K562 (cell line): ENCODE data around the gene DDIT3. TPM values are rescaled to one million over a fixed set of nuclear protein-coding genes. Genes with fewer than 3 reads are reported as not detected.
A peak's percentile ranks its signal among the peaks of the same experiment; 100 is the strongest.

ENCODE experiments used
- ARID3A ChIP-seq: IDR thresholded peaks from 2 replicates; pipeline ENCODE4 v1.6.1; 2012; ENCODE audit warnings: low read depth, low read length, improper control_type of control experiment, borderline replicate concordance
- CSDE1 ChIP-seq, 2 experiments: fragments of 450-650 bp; IDR thresholded peaks; 2 replicates each; pipeline ENCODE4 v1.6.1; 2016; ENCODE audit warnings: mild to moderate bottlenecking in 1 of 2
- ETV5 ChIP-seq: sonication (generic); formaldehyde crosslinking; IDR thresholded peaks from 2 replicates; pipeline ENCODE4 v1.4.0; 2020; ENCODE audit warnings: low read depth, mild to moderate bottlenecking, missing genetic modification reagents
- ETV6 ChIP-seq, 3 experiments: fragments of 150-350 bp in 1 of 3; sonication (generic) in 1 of 3; formaldehyde crosslinking in 1 of 3; IDR thresholded peaks; 2 replicates each; pipeline versions ENCODE4 v1.6.1 to v1.8.0; 2014 to 2022; ENCODE audit warnings: borderline replicate concordance in 2 of 3, low read depth in 2 of 3, antibody characterized with exemption in 1 of 3, low read length in 1 of 3, mild to moderate bottlenecking in 1 of 3, missing genetic modification reagents in 1 of 3
- FOSL1 ChIP-seq: fragments of 200-800 bp; sonication (Bioruptor generic); conservative IDR thresholded peaks from 2 replicates; pipeline ENCODE4 v1.6.1; 2016; ENCODE audit warnings: missing genetic modification characterization, missing compliant biosample characterization
- KHSRP ChIP-seq: fragments of 450-650 bp; IDR thresholded peaks from 2 replicates; pipeline ENCODE4 v1.6.1; 2017
- NFRKB ChIP-seq: fragments of 450-650 bp; IDR thresholded peaks from 2 replicates; pipeline ENCODE4 v1.6.1; 2016; ENCODE audit warnings: low read depth
- POLR2G ChIP-seq: fragments of 200-400 bp; formaldehyde crosslinking; IDR thresholded peaks from 2 replicates; pipeline ENCODE4 v1.6.1; 2017; ENCODE audit warnings: low read depth, mild to moderate bottlenecking, antibody characterized with exemption, low read length, moderate library complexity
- POLR3G ChIP-seq: IDR thresholded peaks from 2 replicates; pipeline ENCODE4 v1.6.1; 2011; ENCODE audit not compliant: insufficient read length, insufficient replicate concordance; ENCODE audit errors: extremely low read depth
- PTBP1 ChIP-seq: fragments of 200-400 bp; formaldehyde crosslinking; IDR thresholded peaks from 2 replicates; pipeline ENCODE4 v1.6.1; 2017; ENCODE audit warnings: low read depth, low read length
- SMARCA4 ChIP-seq: fragments of 450-650 bp; IDR thresholded peaks from 2 replicates; pipeline ENCODE4 v1.6.1; 2016
- SP2 ChIP-seq: IDR thresholded peaks from 2 replicates; pipeline ENCODE4 v1.6.1; 2011; ENCODE audit warnings: mild to moderate bottlenecking, low read depth, low read length, moderate library complexity; ENCODE audit not compliant: poor library complexity, severe bottlenecking; ENCODE audit errors: extremely low read depth
- ZFP1 ChIP-seq: fragments of 450-650 bp; formaldehyde crosslinking; IDR thresholded peaks from 2 replicates; pipeline ENCODE4 v1.4.0; 2020; ENCODE audit warnings: mild to moderate bottlenecking, mixed read lengths
- ZNF354B ChIP-seq: fragments of 250-450 bp; sonication (Bioruptor Pico); IDR thresholded peaks from 2 replicates; pipeline ENCODE4 v1.4.0; 2020
- ZNF384 ChIP-seq: IDR thresholded peaks from 2 replicates; pipeline ENCODE4 v1.6.1; 2012; ENCODE audit warnings: low read depth, low read length, improper control_type of control experiment
- polyA plus RNA-seq, 8 experiments: library from polyadenylated mRNA; depleted of rRNA in 4 of 8; stranded (reverse) in 5 of 8; unstranded in 3 of 8; fragments of >200 nt; fragmentation: Nextera tagmentation in 2 of 8; fragmentation: Illumina TruSeq in 1 of 8; extraction: Ambion mirVana in 2 of 8; extraction: Trizol in 1 of 8; gene quantifications; 2 replicates each; pipeline versions ENCODE4 v1.2.1 to v1.2.3, GENCODE V29; 2011 to 2014; ENCODE audit warnings: inconsistent platforms in 1 of 8, missing spikeins in 1 of 8
- total RNA-seq, 7 experiments: library from RNA; depleted of rRNA in 6 of 7; stranded (reverse); fragments of >200 nt in 6 of 7; fragmentation: Illumina TruSeq in 2 of 7; extraction: Trizol in 2 of 7; gene quantifications; 2 replicates each; pipeline versions ENCODE4 v1.2.1 to v1.2.3, GENCODE V29; 2011 to 2021; ENCODE audit warnings: low replicate concordance in 1 of 7
- TF ChIP-seq, protein P1 (sequence below): fragments of 200-800 bp; sonication (Bioruptor generic); IDR thresholded peaks from 2 replicates; pipeline ENCODE4 v1.6.1; 2017; ENCODE audit warnings: missing genetic modification characterization, missing compliant biosample characterization
- TF ChIP-seq, protein P2 (sequence below): sonication (generic); formaldehyde crosslinking; IDR thresholded peaks from 2 replicates; pipeline ENCODE4 v1.8.0; 2022; ENCODE audit warnings: missing genetic modification reagents, mild to moderate bottlenecking, borderline replicate concordance
- TF ChIP-seq, protein P3 (sequence below): fragments of 200-800 bp; sonication (Bioruptor generic); IDR thresholded peaks from 2 replicates; pipeline ENCODE4 v1.6.1; 2016; ENCODE audit warnings: missing genetic modification characterization, missing compliant biosample characterization

The DDIT3 gene
- total and polyA plus RNA-seq, 9 of the 15 experiments (the other 6 are each of a cell fraction or from before 2014, with no cell fraction given) = 59.1 to 272 (median 89.9) TPM

GRCh38 chr12:57549909-57550640, 29.8 kb upstream of the DDIT3 start, which contains the start of gene KIF5A (continued):
- no peak for TF ChIP-seq ARID3A
- TF ChIP-seq SMARCA4 = peak; percentile 58; the same call in 1 of the 2 replicates
- no peak for TF ChIP-seq ETV5 (CRISPR knock-in tag)
- TF ChIP-seq ZFP1 (CRISPR knock-in tag) = no peak
- no peak for TF ChIP-seq PTBP1
- TF ChIP-seq NFRKB = no peak
- TF ChIP-seq ZNF354B = no peak
- TF ChIP-seq KHSRP = no peak
- TF ChIP-seq ZNF384 = no peak
- no peak for TF ChIP-seq CSDE1 (IDR thresholded peaks at IDR 0.05)
- no peak for TF ChIP-seq POLR3G
- TF ChIP-seq, protein P1, sequence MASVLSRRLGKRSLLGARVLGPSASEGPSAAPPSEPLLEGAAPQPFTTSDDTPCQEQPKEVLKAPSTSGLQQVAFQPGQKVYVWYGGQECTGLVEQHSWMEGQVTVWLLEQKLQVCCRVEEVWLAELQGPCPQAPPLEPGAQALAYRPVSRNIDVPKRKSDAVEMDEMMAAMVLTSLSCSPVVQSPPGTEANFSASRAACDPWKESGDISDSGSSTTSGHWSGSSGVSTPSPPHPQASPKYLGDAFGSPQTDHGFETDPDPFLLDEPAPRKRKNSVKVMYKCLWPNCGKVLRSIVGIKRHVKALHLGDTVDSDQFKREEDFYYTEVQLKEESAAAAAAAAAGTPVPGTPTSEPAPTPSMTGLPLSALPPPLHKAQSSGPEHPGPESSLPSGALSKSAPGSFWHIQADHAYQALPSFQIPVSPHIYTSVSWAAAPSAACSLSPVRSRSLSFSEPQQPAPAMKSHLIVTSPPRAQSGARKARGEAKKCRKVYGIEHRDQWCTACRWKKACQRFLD (CRISPR knock-in tag) = no peak
- TF ChIP-seq, protein P2, sequence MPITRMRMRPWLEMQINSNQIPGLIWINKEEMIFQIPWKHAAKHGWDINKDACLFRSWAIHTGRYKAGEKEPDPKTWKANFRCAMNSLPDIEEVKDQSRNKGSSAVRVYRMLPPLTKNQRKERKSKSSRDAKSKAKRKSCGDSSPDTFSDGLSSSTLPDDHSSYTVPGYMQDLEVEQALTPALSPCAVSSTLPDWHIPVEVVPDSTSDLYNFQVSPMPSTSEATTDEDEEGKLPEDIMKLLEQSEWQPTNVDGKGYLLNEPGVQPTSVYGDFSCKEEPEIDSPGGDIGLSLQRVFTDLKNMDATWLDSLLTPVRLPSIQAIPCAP (CRISPR knock-in tag) = no peak
- peak; percentile 88 for TF ChIP-seq POLR2G
- TF ChIP-seq, protein P3, sequence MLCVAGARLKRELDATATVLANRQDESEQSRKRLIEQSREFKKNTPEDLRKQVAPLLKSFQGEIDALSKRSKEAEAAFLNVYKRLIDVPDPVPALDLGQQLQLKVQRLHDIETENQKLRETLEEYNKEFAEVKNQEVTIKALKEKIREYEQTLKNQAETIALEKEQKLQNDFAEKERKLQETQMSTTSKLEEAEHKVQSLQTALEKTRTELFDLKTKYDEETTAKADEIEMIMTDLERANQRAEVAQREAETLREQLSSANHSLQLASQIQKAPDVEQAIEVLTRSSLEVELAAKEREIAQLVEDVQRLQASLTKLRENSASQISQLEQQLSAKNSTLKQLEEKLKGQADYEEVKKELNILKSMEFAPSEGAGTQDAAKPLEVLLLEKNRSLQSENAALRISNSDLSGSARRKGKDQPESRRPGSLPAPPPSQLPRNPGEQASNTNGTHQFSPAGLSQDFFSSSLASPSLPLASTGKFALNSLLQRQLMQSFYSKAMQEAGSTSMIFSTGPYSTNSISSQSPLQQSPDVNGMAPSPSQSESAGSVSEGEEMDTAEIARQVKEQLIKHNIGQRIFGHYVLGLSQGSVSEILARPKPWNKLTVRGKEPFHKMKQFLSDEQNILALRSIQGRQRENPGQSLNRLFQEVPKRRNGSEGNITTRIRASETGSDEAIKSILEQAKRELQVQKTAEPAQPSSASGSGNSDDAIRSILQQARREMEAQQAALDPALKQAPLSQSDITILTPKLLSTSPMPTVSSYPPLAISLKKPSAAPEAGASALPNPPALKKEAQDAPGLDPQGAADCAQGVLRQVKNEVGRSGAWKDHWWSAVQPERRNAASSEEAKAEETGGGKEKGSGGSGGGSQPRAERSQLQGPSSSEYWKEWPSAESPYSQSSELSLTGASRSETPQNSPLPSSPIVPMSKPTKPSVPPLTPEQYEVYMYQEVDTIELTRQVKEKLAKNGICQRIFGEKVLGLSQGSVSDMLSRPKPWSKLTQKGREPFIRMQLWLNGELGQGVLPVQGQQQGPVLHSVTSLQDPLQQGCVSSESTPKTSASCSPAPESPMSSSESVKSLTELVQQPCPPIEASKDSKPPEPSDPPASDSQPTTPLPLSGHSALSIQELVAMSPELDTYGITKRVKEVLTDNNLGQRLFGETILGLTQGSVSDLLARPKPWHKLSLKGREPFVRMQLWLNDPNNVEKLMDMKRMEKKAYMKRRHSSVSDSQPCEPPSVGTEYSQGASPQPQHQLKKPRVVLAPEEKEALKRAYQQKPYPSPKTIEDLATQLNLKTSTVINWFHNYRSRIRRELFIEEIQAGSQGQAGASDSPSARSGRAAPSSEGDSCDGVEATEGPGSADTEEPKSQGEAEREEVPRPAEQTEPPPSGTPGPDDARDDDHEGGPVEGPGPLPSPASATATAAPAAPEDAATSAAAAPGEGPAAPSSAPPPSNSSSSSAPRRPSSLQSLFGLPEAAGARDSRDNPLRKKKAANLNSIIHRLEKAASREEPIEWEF (CRISPR knock-in tag) = no peak
- no peak for TF ChIP-seq SP2
- no peak for TF ChIP-seq FOSL1 (tag)
- no peak for TF ChIP-seq ETV6 (IDR thresholded peaks at IDR 0.05; ENCODE audit: borderline replicate concordance in 1 of 2, low read depth in 2 of 2, low read length in 1 of 2)
- TF ChIP-seq ETV6 (CRISPR knock-in tag; IDR thresholded peaks at IDR 0.05; ENCODE audit: borderline replicate concordance) = no peak
